GM21423 (cell line): ENCODE data around the gene SLC25A33.
"Not testable (repeated sequence)": the region's sequence is repeated elsewhere in the genome, so short reads cannot be mapped to it uniquely, and the experiment has no call there.

Experiments used
- ATAC-seq: cut with Tn5 transposase; IDR thresholded peaks from one replicate; pipeline ENCODE4 v1.9.1; 2021; ENCODE audit warnings: mild to moderate bottlenecking, moderate library complexity; ENCODE audit not compliant: unreplicated experiment

Gene SLC25A33

GRCh38 chr1:9538669-9539164, 548 bp upstream of the SLC25A33 start:
- no peak for ATAC-seq

DNA sequence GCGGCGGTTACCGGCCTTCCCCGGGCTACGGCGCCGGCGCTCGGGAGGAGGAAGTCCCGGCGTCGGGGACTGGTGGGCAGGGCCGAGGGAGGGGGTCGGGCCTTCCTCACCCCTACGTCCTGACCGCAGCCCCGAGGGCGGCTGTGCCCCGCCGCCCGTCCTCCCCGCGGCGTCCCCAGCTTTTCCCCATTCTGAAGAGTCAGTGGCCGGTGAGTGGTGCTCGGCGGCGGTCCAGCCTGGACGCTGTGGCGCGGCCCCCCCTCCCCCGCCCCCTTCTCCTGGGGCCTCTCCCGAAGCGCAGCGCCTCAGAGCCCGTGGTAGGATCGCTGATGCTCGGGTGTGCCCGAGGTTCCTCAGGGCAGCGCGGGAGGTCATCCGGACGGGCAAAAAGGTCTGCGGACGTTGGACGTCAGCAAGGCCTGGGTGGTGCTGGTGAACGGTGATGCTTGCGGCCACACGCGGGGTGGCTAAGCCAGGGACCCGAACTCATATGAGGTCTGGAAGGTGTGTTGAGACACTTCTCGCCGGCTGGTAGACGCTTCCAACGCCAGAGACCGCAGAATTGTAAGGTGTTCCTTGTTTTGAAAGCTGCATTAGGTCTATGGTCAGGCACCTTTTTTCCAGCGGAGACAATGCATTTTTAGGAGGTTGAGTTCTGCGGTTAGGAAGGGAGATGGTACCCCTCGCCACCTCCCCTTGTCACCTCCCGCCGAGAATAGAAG, 725 bp downstream of the SLC25A33 start:
- peak; percentile 40 for ATAC-seq

- ATAC-seq: no peak
Observed at GRCh38 chr1:9542430-9542829, 3.2 kb downstream of the SLC25A33 start.

GRCh38 chr1:9544926-9545325, 5.7 kb downstream of the SLC25A33 start:
- ATAC-seq: no peak

GRCh38 chr1:9549955-9550546, 10.8 kb downstream of the SLC25A33 start:
- no peak for ATAC-seq

DNA sequence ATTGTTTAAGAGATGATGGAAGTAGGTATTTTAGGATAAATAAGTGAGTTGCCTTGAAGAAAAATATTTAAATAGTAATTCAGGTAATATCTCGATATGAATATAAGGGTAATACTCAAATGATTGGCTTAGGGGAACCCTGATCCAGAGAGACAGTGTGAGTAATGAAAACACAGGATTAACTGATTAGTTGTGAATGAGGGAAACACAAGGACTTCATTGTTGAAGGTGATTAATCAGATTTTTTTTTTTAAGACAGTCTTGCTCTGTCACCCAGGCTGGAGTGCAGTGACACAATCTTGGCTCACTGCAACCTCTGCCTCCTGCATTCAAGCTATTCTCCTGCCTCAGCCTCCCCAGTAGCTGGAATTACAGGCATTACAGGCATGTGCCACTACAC, 12.7 kb downstream of the SLC25A33 start:
- no peak for ATAC-seq

GRCh38 chr1:9553736-9554144, 14.5 kb downstream of the SLC25A33 start:
- ATAC-seq: no peak

GRCh38 chr1:9555942-9556341, 16.7 kb downstream of the SLC25A33 start:
- ATAC-seq: no peak

- no peak for ATAC-seq
Observed at GRCh38 chr1:9557624-9558023, 18.4 kb downstream of the SLC25A33 start.

DNA sequence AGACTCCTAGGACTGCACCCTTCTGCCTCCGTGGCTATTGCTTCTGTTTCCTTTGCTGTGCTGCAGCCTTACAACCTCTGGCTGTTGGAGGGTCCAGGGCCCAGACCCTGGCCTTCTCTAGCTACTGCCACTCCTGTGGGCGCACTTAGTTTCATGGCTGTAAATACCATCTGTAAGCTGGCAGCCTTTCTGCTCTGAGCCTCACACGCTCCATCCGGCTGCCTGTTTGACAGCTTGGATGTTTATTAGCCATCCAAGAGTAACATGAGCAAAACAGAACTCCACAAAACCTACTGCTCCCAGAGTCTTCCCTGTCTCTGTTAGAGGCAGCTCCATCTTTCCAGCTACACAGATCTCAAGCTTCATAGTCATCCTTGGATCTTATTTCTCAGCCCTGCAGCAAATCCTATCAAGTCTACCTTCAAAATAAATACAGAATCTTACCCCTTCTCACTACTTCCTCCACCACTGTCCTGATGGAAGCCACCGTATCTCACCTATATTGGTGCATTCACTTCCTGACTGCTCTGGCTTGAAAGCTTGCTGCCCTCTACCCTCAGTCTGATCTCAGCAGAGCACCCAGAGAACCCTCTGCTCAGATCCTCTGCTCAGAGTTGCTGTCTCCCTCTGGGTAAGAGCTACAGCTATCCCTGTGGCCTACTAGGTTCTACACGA, 19.1 kb downstream of the SLC25A33 start:
- ATAC-seq: no peak

- no peak for ATAC-seq
Observed at GRCh38 chr1:9558946-9559545, 19.8 kb downstream of the SLC25A33 start.

DNA sequence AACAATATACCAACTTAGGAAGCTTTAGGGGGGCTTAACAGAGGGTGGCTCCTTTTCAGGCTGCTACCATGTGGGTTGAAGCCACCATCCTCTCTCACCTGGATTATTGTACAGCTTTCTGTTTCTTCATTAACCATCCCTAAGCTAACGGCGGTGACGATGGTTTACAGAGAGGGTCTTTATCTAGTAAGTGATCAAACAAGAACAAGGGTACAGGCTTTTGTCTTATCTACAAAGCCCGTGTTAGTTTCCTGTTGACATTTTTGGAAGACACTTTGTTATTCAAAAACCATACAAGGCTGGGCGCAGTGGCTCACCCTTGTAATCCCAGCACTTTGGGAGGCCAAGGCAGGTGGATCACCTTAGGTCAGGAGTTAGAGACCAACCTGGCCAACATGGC, 20.4 kb downstream of the SLC25A33 start:
- ATAC-seq: no peak

DNA sequence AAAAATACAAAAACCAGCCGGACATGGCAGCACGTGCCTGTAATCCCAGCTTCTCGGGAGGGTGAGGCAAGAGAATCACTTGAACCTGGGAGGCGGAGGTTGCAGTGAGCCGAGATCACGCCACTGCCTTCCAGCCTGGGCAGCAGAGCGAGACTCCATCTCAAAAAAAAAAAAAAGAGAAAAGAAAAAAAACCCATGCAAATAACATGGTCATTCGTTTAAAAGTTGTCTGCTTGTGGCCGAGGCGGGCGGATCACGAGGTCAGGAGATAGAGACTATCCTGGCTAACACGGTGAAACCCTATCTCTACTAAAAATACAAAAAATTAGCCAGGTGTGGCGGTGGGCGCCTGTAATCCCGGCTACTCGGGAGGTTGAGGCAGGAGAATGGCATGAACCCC, 20.8 kb downstream of the SLC25A33 start:
- ATAC-seq: not testable (repeated sequence)

DNA sequence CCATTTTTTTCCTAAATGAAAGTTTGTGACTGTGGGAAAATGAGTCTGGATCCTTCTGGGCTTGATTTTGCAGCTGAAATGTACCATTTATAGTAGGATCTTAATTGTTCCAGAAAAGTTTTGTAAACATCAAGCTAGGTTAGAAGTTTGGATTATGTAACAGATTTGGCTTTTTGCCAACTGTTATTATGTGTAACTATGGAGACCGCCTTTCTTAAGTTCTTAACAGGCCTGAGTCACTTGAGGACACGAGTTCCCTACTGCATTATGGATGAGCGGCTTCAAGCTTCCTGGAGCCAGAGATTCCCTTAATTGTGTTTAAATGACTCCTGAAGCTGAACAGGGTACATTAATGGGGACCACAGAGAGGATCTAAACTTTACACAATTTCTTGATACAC, 22.2 kb downstream of the SLC25A33 start:
- no peak for ATAC-seq

DNA sequence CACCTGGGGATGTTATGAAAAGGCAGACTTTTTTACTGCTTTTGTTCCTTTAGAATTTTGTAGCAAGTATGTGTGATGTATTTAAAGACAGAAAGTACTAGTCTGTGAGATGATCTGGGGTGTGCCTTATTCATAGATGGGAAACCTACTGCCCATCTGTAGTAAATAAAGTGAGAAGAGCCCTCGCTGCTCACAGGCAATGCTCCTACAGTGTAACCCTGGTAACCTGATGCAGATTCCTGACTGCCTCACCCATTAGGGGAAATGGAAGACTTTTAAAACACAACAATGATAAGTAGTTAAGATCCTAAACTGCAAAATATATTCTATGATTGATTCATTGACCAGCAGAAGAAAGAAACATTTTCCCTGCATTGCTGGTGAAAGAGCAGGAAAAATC, 30.0 kb downstream of the SLC25A33 start:
- ATAC-seq: no peak

DNA sequence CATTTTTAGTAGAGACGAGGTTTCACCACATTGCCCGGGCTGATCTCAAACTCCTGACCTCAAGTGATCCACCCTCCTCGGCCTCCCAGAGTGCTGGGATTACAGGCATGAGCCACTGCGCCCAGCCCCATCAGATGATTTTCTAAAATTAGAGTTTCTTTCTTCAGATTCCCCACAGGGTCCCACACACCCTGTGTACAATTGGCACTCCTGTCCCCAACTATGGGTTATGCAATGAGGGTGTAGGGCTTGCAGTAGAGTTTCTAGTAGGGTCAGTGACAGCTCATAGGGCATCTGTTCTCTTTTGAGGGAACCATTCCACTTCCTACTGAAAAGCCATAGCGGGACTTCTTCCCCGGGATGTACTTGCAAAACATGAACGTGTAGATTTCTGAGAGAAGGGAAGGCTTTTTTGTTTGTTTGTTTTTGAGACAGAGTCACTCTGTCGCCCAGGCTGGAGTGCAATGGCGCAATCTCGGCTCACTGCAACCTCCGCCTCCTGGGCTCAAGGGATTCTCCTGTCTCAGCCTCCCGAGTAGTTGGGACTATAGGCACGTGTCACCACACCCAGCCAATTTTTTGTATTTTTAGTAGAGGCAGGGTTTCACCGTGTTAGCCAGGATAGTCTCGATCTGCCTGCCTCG, 31.7 kb downstream of the SLC25A33 start:
- not testable (repeated sequence) for ATAC-seq

DNA sequence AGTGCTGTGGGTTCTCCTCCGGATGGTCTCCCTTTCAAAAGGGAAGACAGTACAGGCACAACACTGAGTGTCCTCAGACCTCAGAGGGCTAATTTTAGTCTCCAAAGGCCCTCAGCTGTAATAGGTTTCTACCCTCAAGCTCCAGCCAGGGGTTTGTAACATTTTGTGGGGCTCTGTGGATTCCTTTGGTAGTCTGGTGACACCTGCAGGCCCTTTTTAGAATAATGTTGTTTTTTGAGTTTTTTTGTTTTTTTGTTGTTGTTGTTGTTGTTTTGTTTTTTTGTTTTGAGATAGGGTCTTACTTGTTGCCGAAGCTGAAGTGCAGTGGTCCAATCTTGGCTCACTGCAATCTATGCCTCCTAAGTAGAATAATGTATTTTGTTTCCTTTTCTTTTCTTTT, 34.5 kb downstream of the SLC25A33 start:
- no peak for ATAC-seq

DNA sequence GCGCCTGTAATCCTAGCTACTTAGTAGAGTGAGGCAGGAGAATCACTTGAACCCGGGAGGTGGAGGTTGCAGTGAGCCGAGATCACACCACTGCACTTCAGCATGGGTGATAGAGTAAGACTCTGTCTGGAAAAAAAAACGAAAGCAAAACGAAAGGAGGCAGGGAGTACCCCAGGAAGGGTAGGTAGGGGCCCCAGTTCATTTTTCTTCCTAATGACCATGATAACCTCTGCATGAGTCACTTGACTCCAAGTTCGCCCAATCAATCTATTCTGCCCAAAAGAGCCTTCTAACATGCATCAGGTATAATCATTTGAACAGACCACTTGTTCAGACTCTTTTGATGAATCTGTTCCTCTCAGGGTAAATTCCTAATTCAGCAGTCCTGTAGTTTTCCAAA, 36.2 kb downstream of the SLC25A33 start:
- ATAC-seq: no peak

DNA sequence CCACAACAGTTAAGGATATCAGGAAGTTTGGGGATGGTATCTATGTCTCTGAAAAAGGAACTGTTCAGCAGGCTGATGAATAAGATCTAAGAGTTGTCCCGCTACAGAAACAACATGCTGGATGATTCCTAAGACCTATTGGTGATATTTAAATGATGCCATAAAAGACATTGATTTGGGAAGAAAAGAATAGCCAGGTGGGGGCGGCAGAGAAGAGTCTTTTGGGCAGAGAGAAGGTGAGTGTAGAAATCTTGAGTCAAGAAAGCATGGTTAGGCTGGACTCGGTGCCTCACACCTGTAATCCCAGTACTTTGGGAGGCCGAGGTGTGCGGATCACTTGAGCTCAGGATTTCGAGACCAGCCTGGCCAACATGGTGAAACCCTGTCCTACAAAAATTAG, 37.6 kb downstream of the SLC25A33 start:
- ATAC-seq: no peak

GRCh38 chr1:9577423-9577822, 38.2 kb downstream of the SLC25A33 start:
- no peak for ATAC-seq

DNA sequence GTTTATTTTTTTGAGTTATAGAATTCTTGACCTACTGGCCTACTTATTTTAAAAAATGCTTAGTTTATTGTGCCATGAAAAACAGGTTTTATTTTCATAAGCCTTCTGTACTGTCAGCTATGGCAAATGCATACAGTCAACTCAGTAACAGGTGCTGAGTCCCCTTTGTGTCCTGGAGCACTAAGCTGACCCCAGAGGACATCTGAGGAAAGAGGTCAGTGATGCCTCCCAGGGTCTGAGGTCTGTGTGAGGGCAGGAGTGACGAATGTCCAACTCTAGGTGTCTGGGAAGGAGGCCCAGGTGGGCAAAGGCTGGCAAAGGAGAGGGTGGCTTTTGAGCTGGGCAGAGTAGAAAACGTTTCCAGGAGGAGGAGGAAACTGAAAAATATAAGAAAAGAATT, 41.7 kb downstream of the SLC25A33 start:
- no peak for ATAC-seq
